TTC549 (cell line): ENCODE results near the gene TIMM17A.

ENCODE experiments used
- FAIRE-seq: peaks from 2 replicates; lab custom pipeline; 2012; peaks lifted over from hg19 to GRCh38; lab: Jason Lieb, UNC

The TIMM17A gene

GRCh38 chr1:201984446-201984845 lies 29.1 kb downstream of the TIMM17A start:
- no peak for FAIRE-seq

- no peak for FAIRE-seq
These were observed 30.1 kb downstream of the TIMM17A start for GRCh38 chr1:201985355-201985754.

- no peak for FAIRE-seq
These were observed 33.3 kb downstream of the TIMM17A start for GRCh38 chr1:201988601-201989000.

- FAIRE-seq, result no peak
These were observed 34.2 kb downstream of the TIMM17A start for GRCh38 chr1:201989354-201990128.

GRCh38 chr1:201990427-201990826 lies 35.1 kb downstream of the TIMM17A start:
- FAIRE-seq, result no peak

GRCh38 chr1:201999625-202000238 lies 44.4 kb downstream of the TIMM17A start:
- peak; percentile 25 for FAIRE-seq

- FAIRE-seq, result no peak
These were observed 47.2 kb downstream of the TIMM17A start for GRCh38 chr1:202002507-202002906.

GRCh38 chr1:202004711-202005110 lies 49.4 kb downstream of the TIMM17A start:
- FAIRE-seq, result no peak

GRCh38 chr1:202005958-202006357 lies 50.7 kb downstream of the TIMM17A start:
- peak; percentile 83 for FAIRE-seq

GRCh38 chr1:202007304-202007703 lies 52.0 kb downstream of the TIMM17A start:
- FAIRE-seq, result no peak

- no peak for FAIRE-seq
These were observed 52.6 kb downstream of the TIMM17A start for GRCh38 chr1:202007805-202008489.

GRCh38 chr1:202009326-202010179 lies 54.2 kb downstream of the TIMM17A start:
- peak; percentile 94 for FAIRE-seq

GRCh38 chr1:202010180-202011015 lies 55.1 kb downstream of the TIMM17A start, which contains the start of gene ELF3:
ELF3 (plus strand) TSS chr1:202010587; CDS start chr1:202011137, 550 bp downstream.
- FAIRE-seq, result no peak

GRCh38 chr1:202011994-202012393 lies 56.7 kb downstream of the TIMM17A start:
- FAIRE-seq, result no peak

GRCh38 chr1:202012544-202013478 lies 57.5 kb downstream of the TIMM17A start:
- FAIRE-seq, result no peak

- FAIRE-seq, result no peak
These were observed 58.3 kb downstream of the TIMM17A start for GRCh38 chr1:202013603-202014002.

GRCh38 chr1:202014060-202014459 lies 58.8 kb downstream of the TIMM17A start:
- FAIRE-seq, result no peak

GRCh38 chr1:202014915-202015661 lies 59.8 kb downstream of the TIMM17A start:
- FAIRE-seq, result no peak

GRCh38 chr1:202015662-202015937 lies 60.3 kb downstream of the TIMM17A start:
- no peak for FAIRE-seq
